Measurements from ENCODE around the gene TSR3.

Gene TSR3

GRCh38 chr16:1378087-1378803 lies 26.6 kb upstream of the TSR3 start:
- no peaks in the 10 kb centered on the region for H3K9me3 ChIP-seq (ENCODE audit: control insufficient read depth, low read length)

GRCh38 chr16:1377406-1378010 lies 25.8 kb upstream of the TSR3 start:
- H3K27me3 ChIP-seq (replicated peaks; ENCODE audit: control insufficient read depth, insufficient read depth, low read length, poor library complexity, severe bottlenecking) = no peaks in the 10 kb centered on the region
- no peak for DNase-seq
- peaks cover 9% of the 10 kb centered on the region for H3K4me1 ChIP-seq (ENCODE audit: control insufficient read depth, insufficient read depth, low read length, poor library complexity, severe bottlenecking)
- H3K4me3 ChIP-seq (ENCODE audit: insufficient read depth, low read depth, low read length, poor library complexity, severe bottlenecking) = no peak overlapping the region
- H3K9me3 ChIP-seq (ENCODE audit: control insufficient read depth, low read length) = no peaks in the 10 kb centered on the region
- H3K27ac ChIP-seq (ENCODE audit: insufficient read depth, low read length, poor library complexity, severe bottlenecking) = no peak overlapping the region
- H3K36me3 ChIP-seq (ENCODE audit: control insufficient read depth, insufficient read depth, low read length) = peaks cover 30% of the 10 kb centered on the region

More at GRCh38 chr16:1378087-1378803, 26.6 kb upstream of the TSR3 start:
- Histone ChIP-seq H3K27me3 (replicated peaks; ENCODE audit: control insufficient read depth, insufficient read depth, low read length, poor library complexity, severe bottlenecking) (no peaks in the 10 kb centered on the region), H3K4me1 (ENCODE audit: control insufficient read depth, insufficient read depth, low read length, poor library complexity, severe bottlenecking) (peaks cover 9% of the 10 kb centered on the region), H3K27ac (ENCODE audit: insufficient read depth, low read length, poor library complexity, severe bottlenecking) (peak overlapping the region; percentile 58), H3K4me3 (ENCODE audit: insufficient read depth, low read depth, low read length, poor library complexity, severe bottlenecking) (no peak overlapping the region), H3K36me3 (ENCODE audit: control insufficient read depth, insufficient read depth, low read length) (peaks cover 31% of the 10 kb centered on the region)
- DNase-seq = no peak

- Histone ChIP-seq H3K4me1 (ENCODE audit: control insufficient read depth, insufficient read depth, low read length, poor library complexity, severe bottlenecking) (peaks cover 9% of the 10 kb centered on the region), H3K9me3 (ENCODE audit: control insufficient read depth, low read length) (no peaks in the 10 kb centered on the region), H3K36me3 (ENCODE audit: control insufficient read depth, insufficient read depth, low read length) (peaks cover 23% of the 10 kb centered on the region), H3K27me3 (replicated peaks; ENCODE audit: control insufficient read depth, insufficient read depth, low read length, poor library complexity, severe bottlenecking) (no peaks in the 10 kb centered on the region), H3K4me3 (ENCODE audit: insufficient read depth, low read depth, low read length, poor library complexity, severe bottlenecking) (no peak overlapping the region), H3K27ac (ENCODE audit: insufficient read depth, low read length, poor library complexity, severe bottlenecking) (no peak overlapping the region)
- DNase-seq = no peak
Measured at GRCh38 chr16:1375741-1376410, 24.2 kb upstream of the TSR3 start.

- Histone ChIP-seq H3K27ac (ENCODE audit: insufficient read depth, low read length, poor library complexity, severe bottlenecking) (no peak overlapping the region), H3K4me1 (ENCODE audit: control insufficient read depth, insufficient read depth, low read length, poor library complexity, severe bottlenecking) (peaks cover 9% of the 10 kb centered on the region), H3K27me3 (replicated peaks; ENCODE audit: control insufficient read depth, insufficient read depth, low read length, poor library complexity, severe bottlenecking) (no peaks in the 10 kb centered on the region), H3K4me3 (ENCODE audit: insufficient read depth, low read depth, low read length, poor library complexity, severe bottlenecking) (no peak overlapping the region), H3K36me3 (ENCODE audit: control insufficient read depth, insufficient read depth, low read length) (peaks cover 23% of the 10 kb centered on the region), H3K9me3 (ENCODE audit: control insufficient read depth, low read length) (no peaks in the 10 kb centered on the region)
- no peak for DNase-seq
Measured at GRCh38 chr16:1375298-1375640, 23.6 kb upstream of the TSR3 start.

- peaks cover 27% of the 10 kb centered on the region for H3K36me3 ChIP-seq (ENCODE audit: control insufficient read depth, insufficient read depth, low read length)
- H3K27me3 ChIP-seq (replicated peaks; ENCODE audit: control insufficient read depth, insufficient read depth, low read length, poor library complexity, severe bottlenecking) = no peaks in the 10 kb centered on the region
- peaks cover 9% of the 10 kb centered on the region for H3K4me1 ChIP-seq (ENCODE audit: control insufficient read depth, insufficient read depth, low read length, poor library complexity, severe bottlenecking)
- no peak overlapping the region for H3K4me3 ChIP-seq (ENCODE audit: insufficient read depth, low read depth, low read length, poor library complexity, severe bottlenecking)
- H3K9me3 ChIP-seq (ENCODE audit: control insufficient read depth, low read length) = no peaks in the 10 kb centered on the region
- H3K27ac ChIP-seq (ENCODE audit: insufficient read depth, low read length, poor library complexity, severe bottlenecking) = no peak overlapping the region
- DNase-seq = no peak
Measured at GRCh38 chr16:1374418-1375297, 23.0 kb upstream of the TSR3 start.

- Histone ChIP-seq H3K9me3 (ENCODE audit: control insufficient read depth, low read length) (no peaks in the 10 kb centered on the region), H3K4me1 (ENCODE audit: control insufficient read depth, insufficient read depth, low read length, poor library complexity, severe bottlenecking) (no peaks in the 10 kb centered on the region), H3K4me3 (ENCODE audit: insufficient read depth, low read depth, low read length, poor library complexity, severe bottlenecking) (no peak overlapping the region), H3K27me3 (replicated peaks; ENCODE audit: control insufficient read depth, insufficient read depth, low read length, poor library complexity, severe bottlenecking) (no peaks in the 10 kb centered on the region), H3K27ac (ENCODE audit: insufficient read depth, low read length, poor library complexity, severe bottlenecking) (no peak overlapping the region), H3K36me3 (ENCODE audit: control insufficient read depth, insufficient read depth, low read length) (peaks cover 34% of the 10 kb centered on the region)
- no peak for DNase-seq
Measured at GRCh38 chr16:1372292-1372950, 20.7 kb upstream of the TSR3 start.

- Histone ChIP-seq H3K4me3 (ENCODE audit: insufficient read depth, low read depth, low read length, poor library complexity, severe bottlenecking) (no peak overlapping the region), H3K27ac (ENCODE audit: insufficient read depth, low read length, poor library complexity, severe bottlenecking) (no peak overlapping the region), H3K9me3 (ENCODE audit: control insufficient read depth, low read length) (no peaks in the 10 kb centered on the region), H3K4me1 (ENCODE audit: control insufficient read depth, insufficient read depth, low read length, poor library complexity, severe bottlenecking) (no peaks in the 10 kb centered on the region), H3K27me3 (replicated peaks; ENCODE audit: control insufficient read depth, insufficient read depth, low read length, poor library complexity, severe bottlenecking) (no peaks in the 10 kb centered on the region), H3K36me3 (ENCODE audit: control insufficient read depth, insufficient read depth, low read length) (peaks cover 41% of the 10 kb centered on the region)
- no peak for DNase-seq
Measured at GRCh38 chr16:1371054-1371978, 19.6 kb upstream of the TSR3 start.

- Histone ChIP-seq H3K27ac (ENCODE audit: insufficient read depth, low read length, poor library complexity, severe bottlenecking) (no peak overlapping the region), H3K9me3 (ENCODE audit: control insufficient read depth, low read length) (no peaks in the 10 kb centered on the region), H3K27me3 (replicated peaks; ENCODE audit: control insufficient read depth, insufficient read depth, low read length, poor library complexity, severe bottlenecking) (no peaks in the 10 kb centered on the region), H3K36me3 (ENCODE audit: control insufficient read depth, insufficient read depth, low read length) (peaks cover 53% of the 10 kb centered on the region), H3K4me1 (ENCODE audit: control insufficient read depth, insufficient read depth, low read length, poor library complexity, severe bottlenecking) (no peaks in the 10 kb centered on the region), H3K4me3 (ENCODE audit: insufficient read depth, low read depth, low read length, poor library complexity, severe bottlenecking) (no peak overlapping the region)
- DNase-seq = no peak
Measured at GRCh38 chr16:1367486-1368174, 16.0 kb upstream of the TSR3 start.

Measured in effector memory CD4-positive, alpha-beta T cell (primary cell).